NCI-H226 (cell line): Measurements from ENCODE around the gene KIAA1549.

Experiments
- DNase-seq: peaks from one replicate; pipeline ENCODE4 v3.0.0-alpha.2; 2015

The KIAA1549 gene

GRCh38 chr7:138974675-138975292 lies 6.4 kb downstream of the KIAA1549 start:
- DNase-seq = no peak

- no peak for DNase-seq
These were observed 7.1 kb downstream of the KIAA1549 start for GRCh38 chr7:138974103-138974502.

DNA sequence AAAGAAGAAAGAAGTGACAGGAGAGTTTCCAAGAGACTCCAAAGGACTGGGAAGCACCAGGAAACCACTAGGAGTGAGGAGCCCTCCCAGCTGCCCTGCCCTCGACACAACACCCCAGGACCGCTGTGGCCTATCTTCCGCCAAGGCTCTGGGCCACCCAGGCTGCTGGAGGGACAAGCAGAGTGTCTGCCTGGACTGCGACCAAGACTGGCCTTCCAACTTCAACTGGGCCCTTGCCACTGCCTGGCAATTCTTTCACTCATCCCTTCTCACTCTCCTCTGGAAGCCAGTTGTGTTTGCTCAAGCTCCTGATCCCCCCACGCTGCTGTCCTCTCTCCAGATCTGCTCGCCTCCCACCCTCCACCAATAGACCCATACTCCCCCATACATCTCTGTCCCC lies 10.2 kb downstream of the KIAA1549 start:
- no peak for DNase-seq

- no peak for DNase-seq
These were observed 10.7 kb downstream of the KIAA1549 start for GRCh38 chr7:138970446-138970845.

GRCh38 chr7:138967159-138967558 lies 14.0 kb downstream of the KIAA1549 start:
- DNase-seq = no peak

GRCh38 chr7:138964624-138965436 lies 16.4 kb downstream of the KIAA1549 start:
- no peak for DNase-seq

DNA sequence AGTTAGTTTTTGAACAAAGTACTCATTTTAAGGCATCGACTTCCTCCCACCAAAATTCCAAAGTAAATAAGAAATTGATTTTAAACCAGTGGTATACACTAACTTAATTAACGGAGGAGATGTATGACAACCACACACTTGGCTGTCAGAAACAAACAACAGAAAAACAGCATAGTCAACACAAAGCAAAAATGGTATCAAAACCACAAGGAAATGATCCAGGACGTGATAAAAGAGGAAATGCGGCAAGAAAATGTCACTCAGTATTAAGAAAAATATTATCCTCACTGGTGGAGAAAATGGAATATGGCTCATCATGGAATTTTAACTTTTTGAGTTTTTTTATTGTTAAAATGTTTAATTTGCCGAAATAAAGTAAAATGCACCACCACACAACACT lies 17.5 kb downstream of the KIAA1549 start:
- DNase-seq = no peak

DNA sequence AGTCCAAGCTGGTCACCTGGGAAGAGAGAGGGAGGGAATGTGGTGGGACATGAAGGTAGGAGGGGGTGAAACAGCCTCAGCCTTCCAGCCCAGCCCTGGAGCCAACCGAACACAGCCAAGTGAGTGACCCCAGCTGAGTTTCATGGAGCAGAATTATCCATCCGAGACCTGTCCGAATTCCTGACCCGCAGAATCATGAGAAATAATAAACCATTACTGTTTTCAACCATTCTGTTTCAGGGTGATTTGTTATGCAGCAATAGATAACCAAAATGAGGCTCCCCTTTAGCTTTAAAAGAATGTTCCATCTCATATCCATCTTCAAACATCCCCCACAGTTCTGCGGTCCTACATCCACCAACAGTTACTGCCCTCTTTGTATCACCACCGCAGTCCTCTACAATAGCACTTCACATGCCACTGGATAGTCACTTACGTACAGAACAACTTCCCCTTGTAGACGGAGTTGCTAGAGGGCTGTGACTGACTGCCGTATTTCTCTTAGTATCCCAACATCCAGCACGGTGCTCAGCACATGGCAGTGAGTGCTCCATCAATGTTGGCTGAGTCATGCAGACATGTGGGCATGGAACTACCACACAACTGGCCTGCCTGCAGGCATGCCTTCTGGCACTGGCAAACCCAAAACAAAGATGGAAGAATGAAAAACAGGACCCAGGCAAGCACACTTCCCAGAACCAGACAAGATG lies 18.5 kb downstream of the KIAA1549 start:
- no peak for DNase-seq

GRCh38 chr7:138961159-138961558 lies 20.0 kb downstream of the KIAA1549 start:
- no peak for DNase-seq

- peak; percentile 67 for DNase-seq
These were observed 22.7 kb downstream of the KIAA1549 start for GRCh38 chr7:138958391-138958956.

- no peak for DNase-seq
These were observed 23.3 kb downstream of the KIAA1549 start for GRCh38 chr7:138957753-138958390.

DNA sequence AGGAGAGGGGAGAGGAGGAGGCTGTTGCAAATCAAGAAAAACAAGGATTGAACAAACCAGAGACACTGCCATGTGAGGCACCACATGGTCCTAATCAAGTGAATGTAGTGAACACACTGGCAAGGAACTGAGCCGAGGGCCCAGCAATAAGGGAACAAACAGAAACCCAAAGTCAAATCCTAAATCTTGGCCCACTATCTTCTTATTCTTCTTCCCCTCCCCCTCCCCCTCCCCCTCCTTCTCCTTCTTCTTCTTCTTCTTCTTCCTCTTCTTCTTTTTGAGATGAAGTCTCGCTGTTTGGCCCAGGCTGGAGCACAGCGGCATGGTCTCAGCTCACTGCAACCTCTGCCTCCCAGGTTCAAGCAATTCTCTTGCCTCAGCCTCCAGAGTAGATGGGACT lies 24.0 kb downstream of the KIAA1549 start:
- DNase-seq = no peak

DNA sequence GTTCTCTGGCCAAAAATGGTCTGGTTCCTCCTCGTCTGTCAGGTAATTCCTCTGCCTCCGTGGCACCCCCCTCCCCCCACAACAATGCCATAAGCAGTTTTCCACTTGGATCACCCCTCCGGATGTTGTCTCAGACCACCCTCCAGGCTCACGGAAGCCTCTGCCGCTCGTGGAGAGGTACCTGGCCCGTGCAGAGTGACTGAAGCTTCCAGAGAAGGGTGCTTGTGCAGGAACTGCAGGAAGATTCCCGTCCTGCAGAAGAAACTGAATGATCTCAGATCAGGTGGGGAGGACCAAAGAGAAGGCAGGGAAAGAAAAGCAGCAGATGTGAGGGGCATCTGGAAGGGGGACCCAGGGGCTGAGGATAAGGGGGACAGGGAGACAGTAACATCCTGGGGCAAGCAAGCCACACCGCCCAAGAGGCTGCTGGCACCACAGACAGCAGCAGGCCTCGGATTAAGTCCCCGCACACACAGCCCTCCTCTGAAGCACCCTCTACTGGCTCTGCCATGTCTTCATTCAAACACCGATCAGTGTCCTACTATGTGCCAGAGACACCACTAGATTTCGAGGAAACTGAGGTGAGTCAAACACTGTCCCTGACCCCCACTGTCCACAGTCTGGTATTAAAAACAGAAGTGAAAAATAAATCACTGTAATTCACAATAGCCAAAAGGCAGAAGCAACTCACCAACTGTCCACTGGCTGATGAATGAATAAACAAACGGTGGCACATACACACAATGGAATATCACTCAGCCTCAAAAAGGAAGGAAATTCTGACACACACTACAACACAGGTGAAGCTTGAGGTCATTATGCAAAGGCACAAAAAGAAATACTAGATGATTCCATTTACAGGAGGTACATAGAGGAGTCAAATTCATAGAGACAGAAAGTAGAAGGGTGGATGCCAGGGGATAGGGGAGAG lies 26.4 kb downstream of the KIAA1549 start:
- no peak for DNase-seq

DNA sequence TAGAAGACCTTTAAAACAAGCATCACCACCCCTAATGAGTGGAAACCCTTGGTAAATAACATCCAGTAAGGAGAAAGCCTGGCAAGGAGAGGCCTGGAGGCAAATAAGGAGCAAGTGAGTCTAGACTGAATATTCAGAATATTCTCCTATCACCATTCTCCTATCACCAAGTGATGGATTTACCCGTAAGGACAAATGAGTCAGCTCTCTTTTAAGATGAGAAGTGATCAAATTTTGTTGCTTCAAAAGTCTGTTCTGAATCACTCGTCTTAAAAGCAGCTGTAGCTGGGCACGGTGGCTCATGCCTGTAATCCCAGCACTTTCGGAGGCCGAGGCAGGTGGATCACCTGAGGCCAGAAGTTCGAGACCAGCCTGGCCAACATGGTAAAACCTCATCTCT lies 28.4 kb downstream of the KIAA1549 start:
- DNase-seq = no peak

DNA sequence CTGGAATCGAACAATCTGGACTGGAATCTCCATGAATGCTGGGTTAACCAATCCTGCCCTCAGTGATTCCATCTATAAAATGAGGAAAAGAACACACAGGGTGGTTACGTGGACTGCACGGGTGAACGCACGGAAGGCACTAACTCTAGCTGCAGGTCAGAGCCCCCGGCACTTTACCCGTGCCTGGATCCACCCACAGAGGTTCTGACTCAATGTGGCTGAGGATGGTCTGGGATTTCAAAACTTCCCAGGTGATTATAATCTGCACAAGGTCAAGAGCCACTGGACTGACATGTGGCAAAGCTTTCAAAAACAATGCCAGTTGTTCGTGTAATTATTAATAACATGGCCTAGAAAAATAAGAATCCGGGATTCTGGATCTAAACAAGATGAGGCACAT lies 29.2 kb downstream of the KIAA1549 start:
- no peak for DNase-seq

- DNase-seq = no peak
These were observed 31.6 kb downstream of the KIAA1549 start for GRCh38 chr7:138949421-138950088.

GRCh38 chr7:138948403-138948802 lies 32.8 kb downstream of the KIAA1549 start:
- no peak for DNase-seq

GRCh38 chr7:138945821-138946220 lies 35.4 kb downstream of the KIAA1549 start:
- no peak for DNase-seq

GRCh38 chr7:138945154-138945553 lies 36.0 kb downstream of the KIAA1549 start:
- no peak for DNase-seq

- no peak for DNase-seq
These were observed 36.6 kb downstream of the KIAA1549 start for GRCh38 chr7:138944592-138944991.

GRCh38 chr7:138943061-138943460 lies 38.1 kb downstream of the KIAA1549 start:
- no peak for DNase-seq
